HG03060 (cell line): ENCODE data around the gene EPO.
A peak's percentile ranks its signal among the peaks of the same experiment; 100 is the strongest.
"Not testable (repeated sequence)": the region's sequence is repeated elsewhere in the genome, so short reads cannot be mapped to it uniquely, and the experiment has no call there.

Experiments used
- ATAC-seq: cut with Tn5 transposase; IDR thresholded peaks from one replicate; pipeline ENCODE4 v1.9.1; 2021; ENCODE audit warnings: low read depth, moderate number of reproducible peaks; ENCODE audit not compliant: unreplicated experiment

The EPO gene

DNA sequence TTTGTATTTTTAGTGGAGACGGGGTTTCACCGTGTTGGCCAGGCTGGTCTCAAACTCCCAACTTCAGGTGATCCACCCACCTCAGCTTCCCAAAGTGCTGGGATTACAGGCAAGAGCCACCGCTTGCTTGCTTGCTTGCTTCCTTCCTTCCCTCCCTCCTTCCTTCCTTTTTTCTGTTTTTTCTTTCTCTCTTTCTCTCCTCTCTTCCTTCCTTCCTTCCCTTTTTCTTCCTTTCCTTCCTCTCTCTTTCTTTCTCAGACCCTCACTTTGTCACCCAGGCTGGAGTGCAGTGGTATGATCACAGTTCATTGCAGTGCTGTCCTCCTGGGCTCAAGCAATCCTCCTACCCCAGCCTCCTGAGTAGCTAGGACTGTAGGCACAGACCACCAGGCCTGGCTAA is 19.2 kb upstream of the EPO start:
- ATAC-seq: not testable (repeated sequence)

DNA sequence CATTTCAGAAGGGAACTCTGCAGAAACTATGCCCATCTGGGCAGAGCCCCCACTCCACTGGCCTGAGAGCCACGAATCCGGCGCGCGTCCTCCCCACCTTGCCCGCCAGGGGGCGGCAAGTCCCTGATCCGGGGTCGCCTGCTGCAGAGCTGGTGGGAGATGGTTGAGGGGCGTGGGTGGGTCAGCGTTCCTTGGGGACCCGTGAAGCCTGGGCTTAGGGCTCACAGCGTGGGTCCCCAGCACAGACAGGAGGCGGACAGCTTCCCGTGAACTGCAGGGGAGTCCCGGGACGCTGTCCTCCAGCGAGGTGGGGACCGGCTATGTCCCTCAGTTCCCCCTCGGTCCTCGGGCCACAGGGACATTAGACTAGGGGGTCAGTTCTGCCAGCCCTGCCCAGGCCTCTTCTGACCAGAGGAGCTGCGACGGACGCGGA is 14.9 kb upstream of the EPO start:
- peak; percentile 39 for ATAC-seq

DNA sequence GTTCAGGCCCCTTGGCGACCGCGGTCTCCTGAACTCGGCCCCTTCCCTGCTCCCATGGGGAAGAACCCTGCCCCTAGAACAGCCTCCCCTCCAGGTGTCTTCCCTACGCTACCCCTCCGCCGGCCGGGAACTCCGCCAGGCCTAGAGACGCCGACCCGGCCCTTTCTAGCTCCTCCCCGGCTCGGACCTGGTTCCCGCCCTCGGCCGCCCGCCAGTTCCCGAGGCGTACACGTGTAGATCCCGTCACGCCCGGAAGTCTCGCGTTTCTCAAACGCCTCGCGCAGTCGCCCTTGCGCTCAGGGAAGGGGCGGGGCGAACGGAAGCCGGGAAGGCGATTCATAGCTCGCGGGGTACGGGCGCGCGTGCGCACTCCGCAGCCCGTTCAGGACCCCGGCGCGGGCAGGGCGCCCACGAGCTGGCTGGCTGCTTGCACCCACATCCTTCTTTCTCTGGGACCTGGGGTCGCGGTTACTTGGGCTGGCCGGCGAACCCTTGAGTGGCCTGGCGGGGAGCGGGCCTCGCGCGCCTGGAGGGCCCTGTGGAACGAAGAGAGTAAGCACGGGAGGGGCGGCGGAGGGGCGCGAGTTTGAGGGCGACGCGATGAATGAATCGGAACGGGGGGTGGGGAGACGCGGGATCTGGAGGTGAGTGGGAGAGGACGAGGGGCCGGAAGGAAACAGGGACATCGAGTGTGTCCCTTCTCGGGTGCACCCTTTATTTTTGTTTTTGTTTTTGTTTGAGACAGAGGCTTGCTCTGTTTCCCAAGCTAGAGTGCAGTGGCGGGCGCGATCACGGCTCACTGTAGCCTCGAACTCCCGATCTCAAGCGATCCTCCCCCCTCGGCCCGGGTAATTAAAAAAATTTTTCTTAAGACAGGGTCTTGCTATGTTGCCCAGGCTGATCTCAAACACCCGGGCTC is 14.3 kb upstream of the EPO start, which contains the start of gene POP7:
TSS of gene POP7 (plus strand) at position 369 of the 919 bp plus-strand sequence. CDS start 710 bp downstream, outside the sequence.
- ATAC-seq: peak; percentile 61

DNA sequence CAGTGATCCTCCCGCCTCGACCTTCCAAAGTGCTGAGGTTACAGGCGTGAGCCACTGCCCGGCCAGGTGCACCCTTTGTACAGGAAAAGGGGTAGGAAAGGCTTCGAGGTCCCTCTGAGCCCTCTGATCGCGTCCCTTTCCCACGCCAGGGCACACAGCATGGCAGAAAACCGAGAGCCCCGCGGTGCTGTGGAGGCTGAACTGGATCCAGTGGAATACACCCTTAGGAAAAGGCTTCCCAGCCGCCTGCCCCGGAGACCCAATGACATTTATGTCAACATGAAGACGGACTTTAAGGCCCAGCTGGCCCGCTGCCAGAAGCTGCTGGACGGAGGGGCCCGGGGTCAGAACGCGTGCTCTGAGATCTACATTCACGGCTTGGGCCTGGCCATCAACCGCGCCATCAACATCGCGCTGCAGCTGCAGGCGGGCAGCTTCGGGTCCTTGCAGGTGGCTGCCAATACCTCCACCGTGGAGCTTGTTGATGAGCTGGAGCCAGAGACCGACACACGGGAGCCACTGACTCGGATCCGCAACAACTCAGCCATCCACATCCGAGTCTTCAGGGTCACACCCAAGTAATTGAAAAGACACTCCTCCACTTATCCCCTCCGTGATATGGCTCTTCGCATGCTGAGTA is 13.5 kb upstream of the EPO start:
- ATAC-seq: no peak

DNA sequence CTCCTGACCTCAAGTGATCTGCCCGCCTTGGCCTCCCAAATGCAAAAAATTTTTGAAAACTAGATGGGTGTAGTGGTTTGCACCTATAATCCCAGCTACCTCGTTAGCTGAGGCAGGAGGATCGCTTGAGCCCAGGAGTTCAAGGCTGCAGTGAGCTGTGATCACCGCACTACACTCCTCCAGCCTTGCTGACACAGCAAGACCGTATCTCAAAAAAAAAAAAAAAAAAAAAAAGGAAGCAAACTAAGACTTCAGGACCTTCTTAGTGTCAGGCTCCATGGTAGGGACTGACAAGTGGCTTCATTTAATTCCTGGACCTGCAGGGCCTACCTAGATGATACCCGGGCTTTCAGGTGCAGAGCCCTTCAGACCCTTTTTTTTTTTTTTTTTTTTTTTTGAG is 11.9 kb upstream of the EPO start:
- no peak for ATAC-seq

DNA sequence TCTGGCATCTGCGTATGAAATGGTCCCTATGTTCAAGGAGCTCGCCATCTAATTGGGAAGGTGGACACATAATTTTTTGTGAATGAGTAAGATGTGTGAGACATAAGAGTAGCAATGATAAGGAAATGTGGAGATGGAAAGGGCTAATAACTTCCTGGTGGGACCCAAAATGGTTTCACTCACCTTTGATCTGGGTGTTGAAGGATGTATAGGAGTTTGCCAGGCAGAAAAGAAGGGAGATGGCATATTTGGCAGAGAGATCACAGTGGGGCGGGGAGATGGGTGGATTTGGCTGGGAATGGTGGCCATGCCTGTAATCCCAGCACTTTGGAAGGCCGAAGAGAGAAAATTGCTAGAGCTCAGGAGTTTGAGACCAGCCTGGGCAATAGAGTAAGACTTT is 9.8 kb upstream of the EPO start:
- no peak for ATAC-seq

DNA sequence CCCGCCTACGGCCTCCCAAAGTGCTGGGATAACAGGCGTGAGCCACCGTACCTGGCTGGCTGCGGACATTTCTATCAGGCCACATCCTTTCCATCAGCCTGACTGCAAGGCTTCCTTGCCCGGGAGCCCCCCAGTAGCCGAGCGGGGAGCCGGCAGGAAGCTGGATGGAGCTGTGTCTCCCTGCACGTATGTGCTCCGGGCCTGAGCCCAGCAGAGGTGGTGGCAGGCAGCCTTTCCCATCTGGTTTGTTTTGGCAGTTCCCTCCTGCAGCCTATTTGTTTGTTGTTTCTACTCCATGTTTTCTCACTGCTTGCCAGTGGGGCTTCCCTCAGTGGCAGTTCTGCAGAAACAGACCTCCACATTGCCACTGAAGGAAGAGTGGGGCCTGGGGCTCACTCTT is 8.9 kb upstream of the EPO start:
- no peak for ATAC-seq

DNA sequence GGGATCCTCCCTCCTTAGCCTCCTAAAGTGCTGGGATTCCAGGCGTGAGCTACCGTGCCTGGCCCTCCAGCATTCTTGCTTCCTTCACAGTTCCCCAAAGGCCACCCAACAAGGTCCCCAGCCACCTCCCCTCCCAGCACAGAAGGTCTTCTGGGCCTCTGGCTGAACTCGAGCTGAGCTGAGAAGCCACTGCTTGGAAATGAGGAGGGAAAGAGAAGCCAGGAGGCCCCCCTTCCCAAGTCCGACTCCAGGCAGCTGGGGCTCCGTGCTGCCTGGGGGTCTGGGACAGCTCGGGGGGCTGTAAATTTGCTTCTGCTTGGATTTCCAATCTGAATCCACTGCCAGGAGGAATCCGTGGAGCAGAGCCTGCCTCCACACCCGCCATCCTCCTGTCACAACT is 5.5 kb upstream of the EPO start:
- no peak for ATAC-seq

DNA sequence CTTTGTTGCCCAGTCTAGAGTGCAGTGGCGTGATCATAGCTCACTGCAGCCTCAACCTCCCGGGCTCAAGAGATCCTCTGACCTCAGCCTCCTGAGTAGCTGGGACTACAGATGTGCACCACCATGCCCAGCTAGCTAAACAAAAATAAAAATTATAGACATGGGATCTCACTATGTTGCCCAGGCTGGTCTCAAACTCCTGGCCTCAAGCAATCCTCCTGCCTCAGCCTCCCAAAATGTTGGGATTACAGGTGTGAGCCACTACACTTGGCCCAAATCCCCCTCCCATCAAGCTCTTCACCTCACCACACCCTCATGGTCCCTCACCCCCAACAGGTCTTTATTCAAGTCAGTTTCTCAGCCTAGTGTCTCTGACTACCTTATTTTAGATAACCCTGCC is 3.2 kb upstream of the EPO start:
- not testable (repeated sequence) for ATAC-seq

DNA sequence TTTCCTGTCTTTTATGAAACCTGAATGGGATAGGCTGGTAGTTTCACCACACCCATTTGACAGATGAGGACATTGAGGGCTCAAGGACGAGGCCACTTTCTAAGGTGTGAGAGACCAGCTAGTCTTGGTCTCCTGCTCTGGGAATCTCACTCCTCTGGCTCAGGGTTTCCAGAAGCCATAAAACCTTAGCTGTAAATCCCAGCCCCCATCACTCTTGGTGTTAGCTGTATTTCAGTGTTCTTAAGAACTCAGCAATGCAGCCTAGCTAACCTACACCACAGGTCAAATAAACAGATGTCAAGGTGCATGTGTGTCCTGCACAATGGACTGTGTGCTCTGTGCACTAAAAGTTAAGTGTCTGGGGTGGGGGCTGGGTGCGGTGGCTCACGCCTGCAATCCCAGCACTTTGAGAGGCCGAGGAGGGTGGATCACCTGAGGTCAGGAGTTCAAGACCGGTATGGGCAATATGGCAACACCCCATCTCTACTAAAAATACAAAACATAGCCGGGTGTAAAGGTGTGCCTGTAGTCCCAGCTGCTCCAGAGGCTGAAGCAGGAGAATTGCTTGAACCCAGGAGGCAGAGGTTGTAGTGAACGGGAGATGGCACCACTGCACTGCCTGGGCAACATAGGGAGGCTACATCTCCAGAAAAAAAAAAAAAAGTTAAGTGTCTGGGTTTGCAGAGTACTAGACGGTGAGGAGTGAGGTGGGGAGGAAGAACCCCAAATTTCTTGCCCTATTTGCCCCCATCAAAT is 567 bp upstream of the EPO start:
- no peak for ATAC-seq

DNA sequence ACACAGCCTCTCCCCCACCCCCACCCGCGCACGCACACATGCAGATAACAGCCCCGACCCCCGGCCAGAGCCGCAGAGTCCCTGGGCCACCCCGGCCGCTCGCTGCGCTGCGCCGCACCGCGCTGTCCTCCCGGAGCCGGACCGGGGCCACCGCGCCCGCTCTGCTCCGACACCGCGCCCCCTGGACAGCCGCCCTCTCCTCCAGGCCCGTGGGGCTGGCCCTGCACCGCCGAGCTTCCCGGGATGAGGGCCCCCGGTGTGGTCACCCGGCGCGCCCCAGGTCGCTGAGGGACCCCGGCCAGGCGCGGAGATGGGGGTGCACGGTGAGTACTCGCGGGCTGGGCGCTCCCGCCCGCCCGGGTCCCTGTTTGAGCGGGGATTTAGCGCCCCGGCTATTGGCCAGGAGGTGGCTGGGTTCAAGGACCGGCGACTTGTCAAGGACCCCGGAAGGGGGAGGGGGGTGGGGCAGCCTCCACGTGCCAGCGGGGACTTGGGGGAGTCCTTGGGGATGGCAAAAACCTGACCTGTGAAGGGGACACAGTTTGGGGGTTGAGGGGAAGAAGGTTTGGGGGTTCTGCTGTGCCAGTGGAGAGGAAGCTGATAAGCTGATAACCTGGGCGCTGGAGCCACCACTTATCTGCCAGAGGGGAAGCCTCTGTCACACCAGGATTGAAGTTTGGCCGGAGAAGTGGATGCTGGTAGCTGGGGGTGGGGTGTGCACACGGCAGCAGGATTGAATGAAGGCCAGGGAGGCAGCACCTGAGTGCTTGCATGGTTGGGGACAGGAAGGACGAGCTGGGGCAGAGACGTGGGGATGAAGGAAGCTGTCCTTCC is 620 bp downstream of the EPO start:
- ATAC-seq: no peak

DNA sequence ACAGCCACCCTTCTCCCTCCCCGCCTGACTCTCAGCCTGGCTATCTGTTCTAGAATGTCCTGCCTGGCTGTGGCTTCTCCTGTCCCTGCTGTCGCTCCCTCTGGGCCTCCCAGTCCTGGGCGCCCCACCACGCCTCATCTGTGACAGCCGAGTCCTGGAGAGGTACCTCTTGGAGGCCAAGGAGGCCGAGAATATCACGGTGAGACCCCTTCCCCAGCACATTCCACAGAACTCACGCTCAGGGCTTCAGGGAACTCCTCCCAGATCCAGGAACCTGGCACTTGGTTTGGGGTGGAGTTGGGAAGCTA is 1.2 kb downstream of the EPO start:
- ATAC-seq: no peak

DNA sequence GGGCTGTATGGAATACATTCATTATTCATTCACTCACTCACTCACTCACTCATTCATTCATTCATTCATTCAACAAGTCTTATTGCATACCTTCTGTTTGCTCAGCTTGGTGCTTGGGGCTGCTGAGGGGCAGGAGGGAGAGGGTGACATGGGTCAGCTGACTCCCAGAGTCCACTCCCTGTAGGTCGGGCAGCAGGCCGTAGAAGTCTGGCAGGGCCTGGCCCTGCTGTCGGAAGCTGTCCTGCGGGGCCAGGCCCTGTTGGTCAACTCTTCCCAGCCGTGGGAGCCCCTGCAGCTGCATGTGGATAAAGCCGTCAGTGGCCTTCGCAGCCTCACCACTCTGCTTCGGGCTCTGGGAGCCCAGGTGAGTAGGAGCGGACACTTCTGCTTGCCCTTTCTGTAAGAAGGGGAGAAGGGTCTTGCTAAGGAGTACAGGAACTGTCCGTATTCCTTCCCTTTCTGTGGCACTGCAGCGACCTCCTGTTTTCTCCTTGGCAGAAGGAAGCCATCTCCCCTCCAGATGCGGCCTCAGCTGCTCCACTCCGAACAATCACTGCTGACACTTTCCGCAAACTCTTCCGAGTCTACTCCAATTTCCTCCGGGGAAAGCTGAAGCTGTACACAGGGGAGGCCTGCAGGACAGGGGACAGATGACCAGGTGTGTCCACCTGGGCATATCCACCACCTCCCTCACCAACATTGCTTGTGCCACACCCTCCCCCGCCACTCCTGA is 2.4 kb downstream of the EPO start:
- ATAC-seq: no peak

DNA sequence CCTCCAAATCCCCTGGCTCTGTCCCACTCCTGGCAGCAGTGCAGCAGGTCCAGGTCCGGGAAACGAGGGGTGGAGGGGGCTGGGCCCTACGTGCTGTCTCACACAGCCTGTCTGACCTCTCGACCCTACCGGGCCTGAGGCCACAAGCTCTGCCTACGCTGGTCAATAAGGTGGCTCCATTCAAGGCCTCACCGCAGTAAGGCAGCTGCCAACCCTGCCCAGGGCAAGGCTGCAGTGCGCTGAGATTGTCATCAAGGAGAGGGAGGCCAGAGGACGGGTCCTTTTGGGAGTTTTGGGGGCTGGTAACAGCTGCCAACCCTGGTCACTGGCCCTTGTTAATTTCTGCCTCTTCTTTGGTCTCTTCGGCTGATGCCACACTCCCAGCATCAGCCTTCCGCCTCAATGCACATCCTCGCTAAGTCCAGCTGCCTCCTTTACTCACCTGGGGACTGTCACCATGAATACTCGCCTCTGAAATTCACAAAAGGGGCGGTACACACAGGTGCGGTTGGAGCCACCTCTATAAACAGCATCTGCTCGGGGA is 3.5 kb downstream of the EPO start:
- no peak for ATAC-seq

DNA sequence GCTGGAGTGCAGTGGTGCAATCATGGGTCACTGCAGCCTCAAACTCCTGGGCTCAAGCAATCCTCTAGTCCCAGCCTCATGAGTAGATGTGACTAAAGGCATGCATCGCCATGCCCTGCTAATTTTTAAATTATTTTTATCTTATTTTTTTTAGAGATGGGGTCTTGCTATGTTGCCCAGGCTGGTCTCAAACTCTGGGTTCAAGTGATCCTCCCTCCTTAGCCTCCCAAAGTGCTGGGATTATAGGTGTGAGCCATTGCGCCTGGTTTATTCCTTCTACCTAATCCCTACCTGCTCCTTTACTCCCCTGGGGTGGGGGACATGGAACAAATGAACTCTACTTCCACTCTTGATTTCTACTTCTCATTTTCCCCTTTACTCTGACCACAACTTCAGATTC is 4.1 kb downstream of the EPO start:
- ATAC-seq: not testable (repeated sequence)

DNA sequence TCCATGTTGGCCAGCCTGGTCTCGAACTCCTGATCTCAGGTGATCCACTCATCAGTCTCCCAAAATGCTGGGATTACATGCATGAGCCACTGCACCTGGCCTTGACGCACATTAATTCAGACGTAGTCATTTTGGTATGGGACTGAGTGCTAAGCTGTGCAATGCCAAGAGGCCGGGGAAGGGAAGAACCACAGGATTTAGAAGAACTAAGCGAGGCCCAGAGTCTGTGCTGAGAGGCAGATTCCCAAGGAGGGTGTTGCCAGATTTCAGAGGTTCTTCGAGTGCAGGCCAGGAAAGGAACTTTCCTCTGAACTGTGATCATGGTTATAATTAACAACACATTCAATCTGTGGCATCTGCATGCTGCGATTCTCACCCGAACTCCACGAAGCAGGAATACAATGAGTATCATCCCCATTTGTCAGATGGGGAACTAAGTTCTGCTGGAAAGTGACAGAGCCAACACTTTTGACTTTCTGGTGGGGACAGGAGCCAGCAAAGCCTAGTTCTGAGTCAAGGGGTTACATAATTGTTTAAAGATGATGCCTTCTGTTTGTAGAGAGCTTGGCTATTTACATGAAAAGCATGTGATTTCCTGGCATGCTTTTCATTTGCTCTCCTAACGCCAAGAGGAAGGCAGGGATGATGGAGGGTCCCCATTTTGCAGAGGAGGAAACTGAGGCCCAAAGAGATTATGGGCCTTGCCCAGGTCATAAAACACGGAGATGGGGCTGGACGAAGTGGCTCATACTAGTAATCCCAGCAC is 6.9 kb downstream of the EPO start:
- ATAC-seq: no peak

DNA sequence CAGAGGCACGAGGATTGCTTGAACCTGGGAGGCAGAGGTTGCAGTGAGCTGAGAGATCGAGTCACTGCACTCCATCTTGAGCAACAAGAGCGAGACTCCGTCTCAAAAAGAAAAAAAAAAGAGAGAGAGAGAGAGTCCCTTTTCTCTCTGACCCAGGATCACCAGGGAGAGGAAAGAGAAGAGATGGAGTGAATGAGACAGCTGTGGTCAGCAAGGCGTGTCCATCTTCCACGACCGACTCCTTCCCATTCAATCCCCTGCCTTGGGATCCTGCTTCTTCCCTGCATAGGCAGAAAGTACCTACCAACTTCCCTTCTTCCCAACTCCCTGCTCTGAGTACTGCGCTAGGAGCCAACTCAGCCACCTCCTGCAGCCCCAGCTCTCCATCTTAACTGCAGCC is 7.9 kb downstream of the EPO start:
- no peak for ATAC-seq

DNA sequence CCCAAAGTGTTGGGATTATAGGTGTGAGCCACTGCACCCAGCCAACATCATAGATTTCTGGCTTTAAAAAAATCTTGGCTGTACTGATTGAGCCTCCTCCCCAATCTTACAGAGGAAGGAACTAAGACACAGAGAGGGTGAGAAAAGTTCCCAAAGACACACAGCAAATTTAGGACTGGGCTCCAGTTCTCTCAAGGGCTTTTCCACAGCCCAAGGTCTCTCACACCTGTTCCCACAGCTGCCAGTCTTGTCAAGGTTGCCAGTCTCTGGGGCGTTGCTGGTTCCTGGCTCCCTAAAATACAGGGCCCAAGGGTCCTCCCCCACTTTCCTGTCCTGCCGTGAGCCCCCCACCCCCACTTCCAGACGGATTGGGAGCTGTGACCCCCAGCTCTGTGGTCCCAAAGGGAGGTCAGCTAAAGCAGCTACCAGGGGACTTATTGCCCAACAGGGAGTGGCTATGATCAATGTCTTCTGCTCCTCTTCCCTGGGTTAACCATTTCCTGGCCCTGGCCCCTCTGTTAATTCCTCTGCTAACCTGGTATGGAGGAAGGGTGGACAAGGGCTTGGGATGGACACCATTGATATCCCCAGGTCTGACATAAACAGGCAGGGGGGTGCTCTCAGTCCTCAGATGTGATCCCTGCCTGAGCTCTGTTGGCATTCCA is 10.0 kb downstream of the EPO start:
- no peak for ATAC-seq
